Cardiac fibroblast (primary cell): ENCODE data around the gene AP1AR.

ENCODE experiments used
- DNase-seq, 2 donors: peaks; one replicate each; pipeline versions ENCODE4 v3.0.0 to v3.0.0-alpha.2; 2010; ENCODE audit warnings: low read depth in 2 of 2
- H3K4me3 ChIP-seq, 2 donors: replicated peaks in 1 of 2; 1 replicate in 1 of 2; 2 replicates in 1 of 2; pipeline ENCODE4 v1.5.1; 2011; ENCODE audit warnings: low read depth in 2 of 2, low read length in 2 of 2, mild to moderate bottlenecking in 2 of 2, moderate library complexity in 1 of 2
- CTCF ChIP-seq: IDR thresholded peaks from one replicate; pipeline ENCODE4 v1.5.1; 2011; ENCODE audit warnings: low read depth, mild to moderate bottlenecking, low read length, inconsistent platforms

Gene AP1AR

GRCh38 chr4:112315446-112315845 is 83.9 kb downstream of the AP1AR start:
- TF ChIP-seq CTCF = no peak
- H3K4me3 ChIP-seq = no peak overlapping the region
- DNase-seq = no peak

GRCh38 chr4:112316360-112316759 is 84.8 kb downstream of the AP1AR start:
- no peak for DNase-seq
- no peak for TF ChIP-seq CTCF
- no peak overlapping the region for H3K4me3 ChIP-seq

GRCh38 chr4:112318239-112319142 is 86.9 kb downstream of the AP1AR start:
- H3K4me3 ChIP-seq = no peak overlapping the region
- DNase-seq = no peak
- no peak for TF ChIP-seq CTCF
